ENCODE measurements around the gene OXER1. TPM values are rescaled to one million over a fixed set of nuclear protein-coding genes. Genes with fewer than 3 reads are reported as not detected.

The OXER1 gene
- total RNA-seq, 1 donor from 2014 or later = 3.7 TPM

- DNase-seq (ENCODE audit: low spot score) = no peak
Observed at GRCh38 chr2:42769583-42770287, 5.8 kb upstream of the OXER1 start.

GRCh38 chr2:42768706-42769256 lies 4.8 kb upstream of the OXER1 start:
- no peak for DNase-seq (ENCODE audit: low spot score)

- no peak for DNase-seq (ENCODE audit: low spot score)
Observed at GRCh38 chr2:42767899-42768705, 4.2 kb upstream of the OXER1 start.

GRCh38 chr2:42767080-42767898 lies 3.4 kb upstream of the OXER1 start:
- no peak for DNase-seq (ENCODE audit: low spot score)

- DNase-seq (ENCODE audit: low spot score) = no peak
Observed at GRCh38 chr2:42765686-42766085, 1.8 kb upstream of the OXER1 start.

GRCh38 chr2:42764901-42765300 lies 966 bp upstream of the OXER1 start:
- no peak for DNase-seq (ENCODE audit: low spot score)

GRCh38 chr2:42762823-42763804 lies 821 bp downstream of the OXER1 start:
- no peak for DNase-seq (ENCODE audit: low spot score)

GRCh38 chr2:42762155-42762554 lies 1.8 kb downstream of the OXER1 start:
- DNase-seq (ENCODE audit: low spot score) = no peak

GRCh38 chr2:42761554-42761953 lies 2.4 kb downstream of the OXER1 start:
- no peak for DNase-seq (ENCODE audit: low spot score)

GRCh38 chr2:42758751-42759150 lies 5.2 kb downstream of the OXER1 start:
- DNase-seq (ENCODE audit: low spot score) = no peak

GRCh38 chr2:42757981-42758740 lies 5.8 kb downstream of the OXER1 start:
- DNase-seq (ENCODE audit: low spot score) = no peak

- DNase-seq (ENCODE audit: low spot score) = no peak
Observed at GRCh38 chr2:42756966-42757513, 6.9 kb downstream of the OXER1 start.

GRCh38 chr2:42756150-42756775 lies 7.7 kb downstream of the OXER1 start:
- no peak for DNase-seq (ENCODE audit: low spot score)

- no peak for DNase-seq (ENCODE audit: low spot score)
Observed at GRCh38 chr2:42755191-42755880, 8.6 kb downstream of the OXER1 start.

GRCh38 chr2:42754776-42755140 lies 9.2 kb downstream of the OXER1 start:
- no peak for DNase-seq (ENCODE audit: low spot score)

GRCh38 chr2:42754021-42754775 lies 9.7 kb downstream of the OXER1 start:
- no peak for DNase-seq (ENCODE audit: low spot score)

GRCh38 chr2:42752816-42753813 lies 10.8 kb downstream of the OXER1 start:
- no peak for DNase-seq (ENCODE audit: low spot score)
